COR-L47 (cell line): ENCODE measurements around the gene LEMD3.
"Not testable (repeated sequence)": the region's sequence is repeated elsewhere in the genome, so short reads cannot be mapped to it uniquely, and the experiment has no call there.

Experiments used
- DNase-seq: peaks from one replicate; lab custom pipeline; 2025; lab: John Stamatoyannopoulos, UW

The LEMD3 gene

DNA sequence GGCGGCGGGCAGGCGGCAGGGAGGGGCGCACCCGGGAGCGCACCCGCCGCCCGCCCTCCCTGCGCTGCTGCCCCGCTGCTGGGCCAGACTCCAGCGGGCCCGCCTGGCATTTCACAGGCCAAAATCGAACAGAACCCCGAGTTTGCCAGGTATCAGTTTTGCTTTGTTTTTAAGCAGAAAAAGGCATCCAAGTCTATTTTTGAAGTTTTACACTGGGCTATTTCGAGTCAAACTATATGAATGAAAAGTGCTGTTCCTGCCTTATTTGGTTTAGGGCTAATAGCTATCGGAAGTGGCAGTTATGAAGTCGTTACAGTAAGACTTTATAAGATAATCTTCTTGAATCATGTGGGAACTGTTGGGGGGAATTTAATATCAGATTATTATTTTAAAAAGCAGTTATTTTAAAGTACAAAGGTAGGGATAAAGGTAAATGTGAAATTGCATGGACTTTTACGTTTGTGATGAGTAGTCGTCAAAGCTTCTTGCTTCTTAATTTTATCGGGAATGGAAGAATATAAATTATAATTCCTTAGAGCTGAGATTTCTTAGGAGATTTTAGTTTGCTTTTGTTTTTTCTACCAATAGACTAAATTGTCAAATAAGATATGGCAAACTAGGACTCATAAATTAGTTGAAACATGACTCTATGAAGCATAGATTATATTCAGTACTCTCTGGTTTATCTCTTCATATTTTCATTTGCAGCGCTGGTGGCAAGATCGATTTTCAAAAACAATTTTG lies 110.2 kb downstream of the LEMD3 start:
- DNase-seq: no peak

DNA sequence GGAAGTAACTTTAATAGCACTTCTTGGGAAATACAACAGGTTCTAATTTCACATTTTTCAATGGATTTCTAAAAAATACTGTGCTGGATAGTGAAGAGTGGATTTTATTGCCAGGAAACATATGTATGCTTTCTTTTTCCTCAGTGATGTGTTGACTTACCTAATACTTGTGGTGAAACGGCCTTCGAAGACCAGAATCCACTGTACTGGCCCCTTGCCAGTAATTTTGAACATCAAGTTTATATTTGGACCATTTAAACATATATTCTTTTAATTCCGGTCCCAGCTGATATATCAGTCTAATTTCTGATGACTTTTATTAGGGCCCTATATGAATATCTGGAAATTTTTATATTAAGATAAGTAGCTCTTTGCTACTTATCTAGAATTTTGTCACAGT lies 110.9 kb downstream of the LEMD3 start:
- DNase-seq: no peak

DNA sequence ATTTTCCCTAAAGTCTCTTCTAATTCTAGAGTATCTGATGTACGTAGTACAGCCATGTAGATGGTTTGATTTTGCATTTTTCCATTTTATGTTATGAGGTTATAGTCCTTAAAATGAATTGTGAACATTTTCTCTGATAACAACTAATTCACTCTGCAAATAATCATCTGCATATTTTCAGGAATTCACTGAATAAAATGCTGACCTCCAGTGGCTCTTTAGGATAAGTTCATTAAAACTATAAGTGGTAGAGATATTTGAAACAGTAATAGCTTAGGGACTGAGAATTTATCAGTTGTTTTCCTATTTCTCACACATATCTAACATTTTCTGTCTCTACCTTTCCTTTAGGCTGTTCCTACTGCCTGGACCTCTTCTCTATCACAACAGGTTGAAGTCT lies 113.5 kb downstream of the LEMD3 start:
- DNase-seq: no peak

DNA sequence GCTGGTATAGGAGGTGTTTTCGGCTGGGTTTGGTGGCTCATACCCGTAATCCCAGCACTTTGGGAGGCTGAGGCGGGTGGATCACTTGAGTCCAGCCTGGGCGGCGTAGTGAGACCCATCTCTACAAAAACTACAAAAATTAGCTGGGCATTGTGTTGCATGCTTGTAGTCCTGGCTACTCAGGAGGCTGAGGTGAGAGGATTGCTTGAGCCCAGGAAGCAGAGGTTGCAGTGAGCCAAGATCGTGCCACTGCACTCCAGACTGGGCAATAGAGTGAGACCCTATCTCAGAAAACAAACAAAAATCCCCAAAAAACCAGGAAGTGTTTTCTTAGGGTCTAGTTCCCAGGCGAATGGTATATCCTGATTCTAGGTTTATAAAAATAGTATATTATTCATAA lies 116.1 kb downstream of the LEMD3 start:
- not testable (repeated sequence) for DNase-seq

DNA sequence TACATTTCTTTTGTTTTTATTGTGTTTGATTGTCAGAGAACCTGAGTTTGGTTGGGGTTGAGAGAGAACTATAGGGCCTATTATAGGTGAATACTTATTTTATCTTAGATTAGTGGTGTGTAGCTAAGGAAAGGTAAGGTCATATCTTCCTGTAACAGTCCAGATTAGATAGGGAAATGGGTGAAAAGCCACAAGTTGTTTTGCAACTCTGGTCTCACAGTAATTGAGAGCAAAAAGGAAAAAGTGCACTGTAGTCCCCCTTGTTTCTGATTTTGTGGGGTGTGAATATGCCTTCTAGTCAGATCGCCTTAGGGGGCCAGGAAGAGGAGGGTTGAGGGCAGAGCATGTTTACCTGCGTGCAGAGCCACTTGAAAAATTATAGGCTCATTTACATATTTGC lies 118.0 kb downstream of the LEMD3 start:
- no peak for DNase-seq

DNA sequence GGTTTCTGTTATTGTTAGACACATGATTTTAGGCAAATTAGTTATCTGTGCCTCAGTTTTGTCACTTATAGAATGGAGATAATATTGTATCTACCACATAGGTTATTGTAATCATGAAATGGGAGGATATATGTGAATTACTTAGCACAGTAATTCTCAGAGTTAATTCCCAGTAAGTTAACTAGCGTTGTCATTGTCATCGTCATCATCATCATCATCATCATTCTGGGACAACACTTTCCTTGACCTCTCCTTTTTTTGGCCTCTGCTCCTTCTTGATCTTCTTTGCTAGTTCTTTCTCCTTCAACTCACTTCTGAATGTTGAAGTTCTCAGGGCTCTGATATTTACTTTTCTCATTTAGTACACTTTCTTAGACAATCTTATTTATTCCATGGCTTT lies 122.9 kb downstream of the LEMD3 start:
- DNase-seq: no peak

DNA sequence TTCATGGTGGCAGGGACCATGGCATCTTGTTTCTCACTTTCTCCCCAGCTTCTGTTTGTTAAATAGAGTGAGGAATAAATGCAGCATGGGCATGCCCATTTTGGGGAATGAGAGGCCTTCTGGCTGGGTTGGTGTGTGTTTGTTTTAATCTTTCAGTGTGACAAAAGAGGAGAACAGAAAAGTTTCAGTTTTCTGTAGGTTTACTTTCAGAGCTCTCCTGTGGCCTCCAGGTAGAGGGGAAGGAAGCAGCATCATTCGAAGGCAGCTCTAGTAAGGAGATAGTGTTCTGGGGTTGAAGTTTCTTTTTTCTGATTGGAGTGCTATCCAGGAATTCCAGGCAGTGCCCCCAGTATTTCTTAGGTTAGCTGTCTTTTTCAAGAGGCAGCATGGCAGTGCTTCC lies 124.4 kb downstream of the LEMD3 start:
- DNase-seq: no peak

DNA sequence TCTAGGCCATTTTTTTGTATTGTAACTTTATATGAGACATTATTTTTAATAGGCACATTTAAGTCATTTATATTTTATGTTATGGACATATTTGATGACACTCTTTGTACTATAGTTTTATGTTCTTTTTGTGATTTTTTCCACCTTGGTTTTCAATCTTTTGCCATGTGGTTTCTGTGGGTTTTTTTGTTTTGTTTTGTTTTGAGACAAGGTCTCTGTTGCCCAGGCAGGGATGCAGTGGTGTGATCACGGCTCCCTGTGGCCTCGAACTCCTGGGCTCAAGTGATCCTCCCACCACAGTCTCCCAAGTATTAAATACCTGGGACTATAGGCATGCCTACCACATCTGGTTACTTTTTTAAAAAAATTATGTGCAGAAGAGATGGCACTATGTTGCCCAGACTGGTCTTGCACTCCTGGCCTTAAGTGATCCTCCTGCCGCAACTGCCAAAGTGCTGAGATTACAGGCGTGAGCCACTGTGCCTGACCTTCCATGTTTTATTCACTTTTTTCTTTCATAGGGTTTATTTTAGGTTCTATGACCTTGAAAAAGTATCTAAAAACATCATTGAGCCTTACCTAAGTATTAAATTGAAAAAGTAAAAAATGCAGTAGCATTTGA lies 125.4 kb downstream of the LEMD3 start:
- no peak for DNase-seq

DNA sequence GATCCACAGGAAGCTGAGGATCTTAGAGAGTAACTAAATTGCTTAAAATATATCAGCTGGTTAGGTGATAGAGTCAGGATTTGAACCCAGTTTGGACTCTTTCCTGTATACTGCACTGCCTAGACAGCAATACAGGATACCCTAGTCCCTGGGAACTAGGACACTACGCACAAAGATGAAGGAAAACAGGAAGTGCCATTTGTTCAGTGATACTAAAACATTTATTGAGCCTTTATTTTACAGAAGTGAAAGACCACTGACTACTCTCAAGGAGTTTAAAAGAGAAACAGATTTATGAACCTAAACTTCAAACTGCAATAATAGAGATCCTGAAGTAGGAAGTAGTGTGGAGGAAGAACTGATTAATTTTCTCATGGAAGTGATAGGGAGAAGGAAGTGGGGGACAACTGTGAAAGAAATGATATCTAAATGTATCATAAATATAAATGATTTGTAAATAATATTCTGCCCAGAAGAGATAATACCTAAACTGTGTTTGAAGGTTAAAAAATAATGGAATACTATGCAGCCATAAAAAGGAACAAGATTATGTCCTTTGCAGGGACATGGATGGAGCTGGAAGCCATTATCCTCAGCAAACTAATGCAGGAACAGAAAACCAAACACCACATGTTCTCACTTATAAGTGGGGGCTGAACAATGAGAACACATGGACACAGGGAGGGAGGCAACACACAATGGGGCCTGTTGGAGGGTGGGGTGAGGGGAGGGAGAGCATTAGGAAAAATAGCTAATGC lies 127.3 kb downstream of the LEMD3 start:
- DNase-seq: no peak
